ENCODE results near the gene ACTR1B.

DNA sequence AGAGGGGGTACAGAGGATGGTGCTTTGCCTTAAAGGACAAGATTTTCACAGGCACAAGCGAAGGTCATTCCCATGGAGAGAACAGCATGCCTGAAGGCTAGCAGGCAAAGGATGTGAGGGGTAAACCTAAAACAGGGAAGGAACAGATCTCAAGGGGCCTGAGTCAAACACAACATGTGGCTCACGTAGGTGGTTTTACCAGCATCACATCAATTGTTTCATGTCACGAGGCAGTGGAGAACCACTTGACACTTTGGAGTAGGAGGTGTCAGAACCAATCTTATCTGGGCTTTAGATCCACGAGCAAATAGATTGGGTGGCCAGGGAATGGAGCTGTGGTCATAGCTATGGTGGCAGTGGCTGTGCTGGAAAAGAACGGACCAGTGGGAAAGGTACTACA, 9.5 kb downstream of the ACTR1B start:
- TF ChIP-seq CTCF (IDR thresholded peaks at IDR 0.05), result no peak
- TF ChIP-seq ZFX (IDR thresholded peaks at IDR 0.05; ENCODE audit: borderline replicate concordance), result no peak

Measured in 22Rv1 (cell line).